Vagina (tissue), 2 donors: ENCODE results near the gene CHRM4. TPM values are rescaled to one million over a fixed set of nuclear protein-coding genes. Genes with fewer than 3 reads are reported as not detected.
"Not testable (repeated sequence)": the region's sequence is repeated elsewhere in the genome, so short reads cannot be mapped to it uniquely, and the experiment has no call there.

Source experiments
- DNase-seq, 2 donors: peaks; one replicate each; pipeline ENCODE4 v3.0.0-alpha.2; 2017; ENCODE audit errors: extremely low spot score in 2 of 2
- H3K27ac ChIP-seq: fragments of 200-600 bp; sonication (generic); one replicate; pipeline ENCODE4 v1.5.1; 2019
- H3K27me3 ChIP-seq: fragments of 200-600 bp; sonication (generic); one replicate; pipeline ENCODE4 v1.5.1; 2019
- H3K36me3 ChIP-seq, 2 donors: fragments of 200-600 bp; sonication (generic); one replicate each; pipeline ENCODE4 v1.5.1; 2017 to 2019
- H3K4me1 ChIP-seq: fragments of 200-600 bp; sonication (generic); one replicate; pipeline ENCODE4 v1.5.1; 2019
- H3K4me3 ChIP-seq, 2 donors: fragments of 200-600 bp; sonication (generic); 1 replicate in 1 of 2; 2 replicates in 1 of 2; pipeline ENCODE4 v1.5.1; 2016 to 2019
- H3K9me3 ChIP-seq: fragments of 200-600 bp; sonication (generic); one replicate; pipeline ENCODE4 v1.5.1; 2019
- CTCF ChIP-seq, 3 experiments: fragments of 450-650 bp in 2 of 3; fragments of 200-600 bp in 1 of 3; sonication (generic) in 1 of 3; IDR thresholded peaks; one replicate each; pipeline ENCODE4 v1.5.1; 2017 to 2019; ENCODE audit warnings: antibody characterized with exemption in 3 of 3, mild to moderate bottlenecking in 2 of 3, moderate library complexity in 2 of 3
- POLR2A ChIP-seq, 2 donors: fragments of 450-650 bp; IDR thresholded peaks; one replicate each; pipeline ENCODE4 v1.6.1; 2017; ENCODE audit warnings: antibody characterized with exemption in 2 of 2, mild to moderate bottlenecking in 2 of 2, moderate library complexity in 2 of 2
- POLR2AphosphoS5 ChIP-seq, 2 donors: sonication (generic); formaldehyde crosslinking; IDR thresholded peaks; one replicate each; pipeline ENCODE4 v1.9.0; 2017; ENCODE audit warnings: antibody characterized with exemption in 2 of 2, mild to moderate bottlenecking in 2 of 2, low read depth in 1 of 2; ENCODE audit not compliant: insufficient read depth in 1 of 2
- intact Hi-C: fragments of 100-400 bp; cut with DNase I; formaldehyde crosslinking; loops from one replicate; pipeline ENCODE4 v1.15.1; 2023
- total RNA-seq: library from RNA; depleted of rRNA; stranded (reverse); fragments of >200 nt; gene quantifications from one replicate; pipeline ENCODE4 v1.2.3, GENCODE V29; 2016

Gene CHRM4
- total RNA-seq, 1 donor from 2014 or later: not detected

GRCh38 chr11:46380340-46381047, 11.1 kb downstream of the CHRM4 start:
- intact Hi-C loops: loop anchor here (10.0 kb wide), 1 partner anchor 234 kb away; the partner anchor contains the start of genes ATG13 and HARBI1
- H3K27ac ChIP-seq: peak overlapping the region; percentile 94
- no peaks in the 10 kb centered on the region for H3K9me3 ChIP-seq
- peaks cover 23% of the 10 kb centered on the region for H3K4me1 ChIP-seq
- TF ChIP-seq POLR2A (IDR thresholded peaks at IDR 0.05) (no peak), CTCF (IDR thresholded peaks at IDR 0.05) (no peak), POLR2AphosphoS5 (IDR thresholded peaks at IDR 0.05; ENCODE audit: insufficient read depth in 1 of 2, low read depth in 1 of 2) (peak in 1 of 2 donors; percentile 60)
- H3K36me3 ChIP-seq: peaks cover 0 to 14% of the 10 kb centered on the region in 2 donors
- H3K27me3 ChIP-seq: no peaks in the 10 kb centered on the region
- no peak for DNase-seq
- H3K4me3 ChIP-seq: peak overlapping the region; percentile 68 to 79

GRCh38 chr11:46379482-46380293, 11.9 kb downstream of the CHRM4 start:
- H3K4me3 ChIP-seq: peak overlapping the region; percentile 68 to 79

GRCh38 chr11:46378811-46379481, 12.6 kb downstream of the CHRM4 start:
- peaks cover 23% of the 10 kb centered on the region for H3K4me1 ChIP-seq
- DNase-seq: no peak
- no peaks in the 10 kb centered on the region for H3K27me3 ChIP-seq
- no peak overlapping the region for H3K27ac ChIP-seq
- intact Hi-C loops: no loop called here
- no peaks in the 10 kb centered on the region for H3K9me3 ChIP-seq
- H3K36me3 ChIP-seq: peaks cover 0 to 28% of the 10 kb centered on the region in 2 donors
- no peak for TF ChIP-seq POLR2A (IDR thresholded peaks at IDR 0.05)
- TF ChIP-seq POLR2AphosphoS5 (IDR thresholded peaks at IDR 0.05; ENCODE audit: insufficient read depth in 1 of 2, low read depth in 1 of 2): no peak
- no peak for TF ChIP-seq CTCF (IDR thresholded peaks at IDR 0.05)
- H3K4me3 ChIP-seq: no peak overlapping the region

More at GRCh38 chr11:46379482-46380293, 11.9 kb downstream of the CHRM4 start:
- intact Hi-C loops: loop anchor here (10.0 kb wide), 1 partner anchor 235 kb away; the partner anchor contains the start of genes ATG13 and HARBI1
- Histone ChIP-seq H3K4me1 (peaks cover 23% of the 10 kb centered on the region), H3K36me3 (peaks cover 0 to 21% of the 10 kb centered on the region in 2 donors), H3K27ac (peak overlapping the region; percentile 94)
- DNase-seq, H3K27me3 ChIP-seq, H3K9me3 ChIP-seq: not testable (repeated sequence)
- TF ChIP-seq POLR2AphosphoS5 (IDR thresholded peaks at IDR 0.05; ENCODE audit: insufficient read depth in 1 of 2, low read depth in 1 of 2): peak in 1 of 2 donors; percentile 30

- peaks cover 0 to 28% of the 10 kb centered on the region in 2 donors for H3K36me3 ChIP-seq
- TF ChIP-seq POLR2A (IDR thresholded peaks at IDR 0.05) (no peak), POLR2AphosphoS5 (IDR thresholded peaks at IDR 0.05; ENCODE audit: insufficient read depth in 1 of 2, low read depth in 1 of 2) (no peak), CTCF (IDR thresholded peaks at IDR 0.05) (no peak)
- no peak for DNase-seq
- H3K4me3 ChIP-seq: no peak overlapping the region
- H3K27ac ChIP-seq: no peak overlapping the region
- intact Hi-C loops: no loop called here
- H3K4me1 ChIP-seq: peaks cover 23% of the 10 kb centered on the region
- H3K27me3 ChIP-seq: no peaks in the 10 kb centered on the region
- H3K9me3 ChIP-seq: no peaks in the 10 kb centered on the region
These were observed 13.3 kb downstream of the CHRM4 start for GRCh38 chr11:46378296-46378695.

GRCh38 chr11:46377831-46378230, 13.7 kb downstream of the CHRM4 start:
- Histone ChIP-seq H3K27ac (no peak overlapping the region), H3K36me3 (peaks cover 0 to 29% of the 10 kb centered on the region in 2 donors), H3K4me3 (no peak overlapping the region), H3K9me3 (no peaks in the 10 kb centered on the region), H3K4me1 (peaks cover 21% of the 10 kb centered on the region), H3K27me3 (no peaks in the 10 kb centered on the region)
- DNase-seq: no peak
- TF ChIP-seq POLR2AphosphoS5 (IDR thresholded peaks at IDR 0.05; ENCODE audit: insufficient read depth in 1 of 2, low read depth in 1 of 2) (no peak), POLR2A (IDR thresholded peaks at IDR 0.05) (no peak)
- intact Hi-C loops: no loop called here
